Measurements from ENCODE around the gene IQSEC1. TPM values are rescaled to one million over a fixed set of nuclear protein-coding genes. Genes with fewer than 3 reads are reported as not detected.

IQSEC1 gene
- total RNA-seq, 1 experiment from 2014 or later = 13.0 TPM

DNA sequence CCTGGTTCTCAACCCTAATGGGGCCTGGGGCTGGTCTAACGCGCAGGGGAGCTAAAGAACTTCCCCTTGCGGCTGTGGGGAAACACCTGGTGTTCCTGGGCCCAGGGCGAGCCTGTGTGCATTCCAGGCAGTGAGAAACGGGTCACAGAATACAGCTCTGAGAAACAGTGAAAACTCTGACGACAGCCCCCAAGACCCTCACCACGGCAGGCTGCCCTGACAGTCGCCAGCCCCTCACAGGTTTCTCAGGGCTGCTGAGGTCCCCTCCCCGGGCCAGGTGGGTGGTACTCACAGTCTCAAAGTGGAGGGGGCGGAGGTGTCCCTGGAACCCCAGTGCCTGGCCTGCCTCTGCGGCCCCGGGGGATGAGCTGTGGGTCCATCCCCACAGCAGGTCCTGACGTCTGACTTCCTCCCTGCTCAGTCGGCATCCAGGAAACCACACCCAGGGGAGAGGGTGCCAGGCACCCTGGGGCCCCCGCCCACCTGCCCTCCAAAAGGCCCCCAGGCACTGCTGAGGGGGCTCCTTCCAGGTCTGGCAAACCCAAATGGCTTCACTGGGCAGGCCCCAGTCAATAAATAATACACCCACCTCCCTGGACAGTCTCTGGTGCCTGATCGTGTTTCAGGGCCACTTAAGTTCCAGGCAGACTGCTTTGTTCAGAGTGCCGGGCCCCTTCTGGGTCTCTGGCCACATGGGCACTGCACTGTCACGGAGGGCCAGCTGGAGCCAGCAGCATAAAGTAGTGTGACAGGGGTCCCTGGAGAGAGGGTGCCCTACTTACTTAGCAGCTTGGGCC, 57.7 kb downstream of the IQSEC1 start:
- Histone ChIP-seq H3K27me3 (replicated peaks; ENCODE audit: insufficient read depth, low read depth, low read length, poor library complexity) (no peaks in the 10 kb centered on the region), H3K4me1 (ENCODE audit: insufficient read depth, low read length, poor library complexity, severe bottlenecking) (no peaks in the 10 kb centered on the region), H3K4me3 (ENCODE audit: low read depth, low read length, poor library complexity, severe bottlenecking) (no peak overlapping the region), H3K27ac (ENCODE audit: low read depth, low read length, poor library complexity, severe bottlenecking) (no peak overlapping the region), H3K36me3 (ENCODE audit: insufficient read depth, low read length, poor library complexity, severe bottlenecking) (no peaks in the 10 kb centered on the region), H3K9me3 (ENCODE audit: low read depth, low read length, poor library complexity, severe bottlenecking) (no peaks in the 10 kb centered on the region)
- TF ChIP-seq, protein P1, sequence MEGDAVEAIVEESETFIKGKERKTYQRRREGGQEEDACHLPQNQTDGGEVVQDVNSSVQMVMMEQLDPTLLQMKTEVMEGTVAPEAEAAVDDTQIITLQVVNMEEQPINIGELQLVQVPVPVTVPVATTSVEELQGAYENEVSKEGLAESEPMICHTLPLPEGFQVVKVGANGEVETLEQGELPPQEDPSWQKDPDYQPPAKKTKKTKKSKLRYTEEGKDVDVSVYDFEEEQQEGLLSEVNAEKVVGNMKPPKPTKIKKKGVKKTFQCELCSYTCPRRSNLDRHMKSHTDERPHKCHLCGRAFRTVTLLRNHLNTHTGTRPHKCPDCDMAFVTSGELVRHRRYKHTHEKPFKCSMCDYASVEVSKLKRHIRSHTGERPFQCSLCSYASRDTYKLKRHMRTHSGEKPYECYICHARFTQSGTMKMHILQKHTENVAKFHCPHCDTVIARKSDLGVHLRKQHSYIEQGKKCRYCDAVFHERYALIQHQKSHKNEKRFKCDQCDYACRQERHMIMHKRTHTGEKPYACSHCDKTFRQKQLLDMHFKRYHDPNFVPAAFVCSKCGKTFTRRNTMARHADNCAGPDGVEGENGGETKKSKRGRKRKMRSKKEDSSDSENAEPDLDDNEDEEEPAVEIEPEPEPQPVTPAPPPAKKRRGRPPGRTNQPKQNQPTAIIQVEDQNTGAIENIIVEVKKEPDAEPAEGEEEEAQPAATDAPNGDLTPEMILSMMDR (conservative IDR thresholded peaks at IDR 0.05; ENCODE audit: low read depth, low read length) = no peak
- TF ChIP-seq EZH2 (IDR thresholded peaks at IDR 0.05; ENCODE audit: borderline replicate concordance, low read depth, low read length, poor library complexity, severe bottlenecking) = no peak
- no peak for DNase-seq (ENCODE audit: low spot score)
- BruUV-seq (replicated peaks) = no TSS peak
- CTCF ChIA-PET = no interaction called here
- POLR2A ChIA-PET (ENCODE audit: low non-redundant PET) = no interaction called here
- intact Hi-C loops (cut with micrococcal nuclease; ENCODE audit: unreplicated experiment) = no loop called here

DNA sequence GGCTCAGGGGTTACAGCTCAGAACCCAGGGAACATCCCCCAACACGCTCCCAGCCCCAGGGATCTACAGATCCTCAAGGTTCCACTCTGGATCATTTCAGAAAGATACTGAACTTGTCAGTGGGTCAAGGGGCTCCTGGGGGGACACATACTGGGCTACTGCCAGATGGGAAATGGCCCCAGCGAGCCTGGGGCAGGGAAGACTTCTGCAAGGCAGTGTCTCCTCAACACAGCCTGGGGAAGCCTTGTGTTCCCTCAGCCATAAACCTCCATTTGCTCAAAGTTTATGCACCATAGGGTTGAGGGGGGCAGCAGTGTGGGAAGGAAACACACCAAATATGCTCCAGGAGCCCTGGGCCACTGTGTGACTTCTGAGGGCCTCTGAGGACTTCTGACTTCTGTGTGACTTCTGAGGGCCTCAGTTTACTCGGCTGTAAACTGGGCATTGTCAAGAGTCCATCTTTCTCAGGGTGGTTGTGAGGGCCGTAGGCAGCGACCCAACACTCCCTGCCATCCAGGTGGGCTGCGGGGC, 58.4 kb downstream of the IQSEC1 start:
- Histone ChIP-seq H3K36me3 (ENCODE audit: insufficient read depth, low read length, poor library complexity, severe bottlenecking) (no peaks in the 10 kb centered on the region), H3K27me3 (replicated peaks; ENCODE audit: insufficient read depth, low read depth, low read length, poor library complexity) (no peaks in the 10 kb centered on the region), H3K4me1 (ENCODE audit: insufficient read depth, low read length, poor library complexity, severe bottlenecking) (no peaks in the 10 kb centered on the region), H3K9me3 (ENCODE audit: low read depth, low read length, poor library complexity, severe bottlenecking) (no peaks in the 10 kb centered on the region), H3K4me3 (ENCODE audit: low read depth, low read length, poor library complexity, severe bottlenecking) (no peak overlapping the region), H3K27ac (ENCODE audit: low read depth, low read length, poor library complexity, severe bottlenecking) (no peak overlapping the region)
- ChIA-PET POLR2A (ENCODE audit: low non-redundant PET) (no interaction called here), CTCF (no interaction called here)
- TF ChIP-seq EZH2 (IDR thresholded peaks at IDR 0.05; ENCODE audit: borderline replicate concordance, low read depth, low read length, poor library complexity, severe bottlenecking) = no peak
- TF ChIP-seq, protein P1 (conservative IDR thresholded peaks at IDR 0.05; ENCODE audit: low read depth, low read length) = no peak
- DNase-seq (ENCODE audit: low spot score) = no peak
- intact Hi-C loops (cut with micrococcal nuclease; ENCODE audit: unreplicated experiment) = no loop called here
- BruUV-seq (replicated peaks) = no TSS peak

DNA sequence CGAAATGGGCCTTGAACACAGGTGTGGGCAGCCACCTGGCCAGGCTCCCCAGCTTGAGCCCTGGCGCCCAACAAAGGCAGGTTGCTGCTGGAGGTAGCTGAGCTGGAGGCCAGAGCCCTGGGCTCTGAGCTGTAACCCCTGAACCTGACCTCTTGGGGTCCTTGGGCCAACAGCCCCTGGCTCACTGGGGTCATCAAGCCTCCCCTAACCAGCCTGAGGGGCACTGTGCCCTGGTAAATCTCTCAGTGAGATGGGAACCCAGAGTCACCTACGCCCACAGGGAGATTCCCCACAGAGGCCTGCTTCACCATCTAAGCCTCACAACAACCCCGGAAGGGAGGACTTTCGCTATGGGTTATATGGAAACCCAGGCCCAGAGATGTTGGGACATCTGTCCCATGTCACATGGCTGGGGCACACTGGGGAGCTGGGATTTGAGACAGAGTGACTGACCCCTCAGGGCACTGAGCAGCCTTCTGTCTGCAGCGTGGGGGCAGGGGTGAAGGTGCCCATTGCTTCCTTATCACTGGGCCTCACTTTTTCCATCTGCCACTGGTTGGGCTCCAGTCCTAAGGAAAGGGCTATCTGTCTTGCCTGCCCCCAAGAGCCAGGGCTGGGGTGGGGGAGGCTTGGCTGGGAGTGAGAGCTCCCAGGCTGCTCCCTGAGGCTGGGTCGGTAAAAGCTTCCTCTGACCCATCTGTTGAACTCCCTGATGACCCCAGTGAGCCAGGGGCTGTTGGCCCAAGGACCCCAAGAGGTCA, 59.1 kb downstream of the IQSEC1 start:
- no peaks in the 10 kb centered on the region for H3K27me3 ChIP-seq (replicated peaks; ENCODE audit: insufficient read depth, low read depth, low read length, poor library complexity)
- TF ChIP-seq, protein P1 (conservative IDR thresholded peaks at IDR 0.05; ENCODE audit: low read depth, low read length) = no peak
- TF ChIP-seq EZH2 (IDR thresholded peaks at IDR 0.05; ENCODE audit: borderline replicate concordance, low read depth, low read length, poor library complexity, severe bottlenecking) = no peak
- ChIA-PET CTCF (no interaction called here), POLR2A (ENCODE audit: low non-redundant PET) (no interaction called here)
- no peak overlapping the region for H3K4me3 ChIP-seq (ENCODE audit: low read depth, low read length, poor library complexity, severe bottlenecking)
- intact Hi-C loops (cut with micrococcal nuclease; ENCODE audit: unreplicated experiment) = no loop called here
- H3K36me3 ChIP-seq (ENCODE audit: insufficient read depth, low read length, poor library complexity, severe bottlenecking) = no peaks in the 10 kb centered on the region
- H3K9me3 ChIP-seq (ENCODE audit: low read depth, low read length, poor library complexity, severe bottlenecking) = no peaks in the 10 kb centered on the region
- BruUV-seq (replicated peaks) = no TSS peak
- no peak overlapping the region for H3K27ac ChIP-seq (ENCODE audit: low read depth, low read length, poor library complexity, severe bottlenecking)
- no peak for DNase-seq (ENCODE audit: low spot score)
- no peaks in the 10 kb centered on the region for H3K4me1 ChIP-seq (ENCODE audit: insufficient read depth, low read length, poor library complexity, severe bottlenecking)

Data from A673 (cell line).